IMR-90 (cell line): ENCODE results near the gene QSER1. TPM values are rescaled to one million over a fixed set of nuclear protein-coding genes. Genes with fewer than 3 reads are reported as not detected.

Experiments used
- ATAC-seq: fragments of 200-7000 bp; cut with Tn5 transposase; 2 replicates; pipeline ENCODE4 v1.9.1; 2020; ENCODE audit warnings: low read depth, mild to moderate bottlenecking, moderate library complexity
- BruUV-seq: library from RNA; stranded (reverse); fragments of 400-500 nt; replicated peaks from 2 replicates; lab custom pipeline; 2021; lab: Mats Ljungman, UMichigan
- CTCF ChIA-PET: fragments of 300-600 bp; formaldehyde crosslinking; extraction: SDS; loops from one replicate; lab custom pipeline; 2021; ENCODE audit warnings: antibody characterized with exemption; lab: Yijun Ruan, JAX
- POLR2A ChIA-PET: fragments of 300-600 bp; sonication (Branson Sonifier 250); formaldehyde crosslinking; loops from one replicate; lab custom pipeline; 2022; ENCODE audit warnings: antibody characterized with exemption; ENCODE audit not compliant: unreplicated experiment; lab: Charles Lee
- DNase-seq: peaks from one replicate; pipeline ENCODE4 v3.0.0; 2013
- H2AFZ ChIP-seq: replicated peaks from 2 replicates; pipeline ENCODE3; 2013; ENCODE audit warnings: low read length, mild to moderate bottlenecking; ENCODE audit not compliant: poor library complexity
- H2AK5ac ChIP-seq: 2 replicates; pipeline ENCODE4 v1.6.1; 2013; ENCODE audit warnings: low read depth, low read length, inconsistent platforms
- H2AK9ac ChIP-seq: replicated peaks from 2 replicates; pipeline ENCODE3; 2013; ENCODE audit warnings: mild to moderate bottlenecking, low read depth, low read length, moderate library complexity; ENCODE audit not compliant: poor library complexity
- H2BK120ac ChIP-seq: 2 replicates; pipeline ENCODE4 v1.6.1; 2013; ENCODE audit warnings: low read depth, low read length, inconsistent platforms
- H2BK15ac ChIP-seq: 3 replicates; pipeline ENCODE4 v1.6.1; 2013; ENCODE audit warnings: low read depth, low read length, inconsistent platforms
- H2BK20ac ChIP-seq: 2 replicates; pipeline ENCODE4 v1.6.1; 2013; ENCODE audit warnings: low read depth, mild to moderate bottlenecking, inconsistent platforms, low read length, moderate library complexity
- H2BK5ac ChIP-seq: 2 replicates; pipeline ENCODE4 v1.6.1; 2013; ENCODE audit warnings: mild to moderate bottlenecking, low read depth, low read length, inconsistent platforms; ENCODE audit not compliant: poor library complexity, severe bottlenecking
- H3K14ac ChIP-seq: replicated peaks from 2 replicates; pipeline ENCODE4 v1.6.1; 2013; ENCODE audit warnings: low read depth, low read length, inconsistent platforms
- H3K18ac ChIP-seq: 2 replicates; pipeline ENCODE4 v1.6.1; 2013; ENCODE audit warnings: low read depth, low read length, control low read depth
- H3K23ac ChIP-seq: 2 replicates; pipeline ENCODE4 v1.6.1; 2013; ENCODE audit warnings: low read depth, low read length, inconsistent platforms
- H3K27ac ChIP-seq: 2 replicates; pipeline ENCODE4 v1.5.1; 2013; ENCODE audit warnings: mild to moderate bottlenecking, control low read depth, low read length; ENCODE audit not compliant: insufficient read depth
- H3K27me3 ChIP-seq: 2 replicates; pipeline ENCODE4 v1.6.1; 2013; ENCODE audit warnings: low read length; ENCODE audit not compliant: control insufficient read depth, insufficient read depth
- H3K36me3 ChIP-seq: 2 replicates; pipeline ENCODE4 v1.6.1; 2013; ENCODE audit warnings: low read length, mixed read lengths; ENCODE audit not compliant: control insufficient read depth, insufficient read depth
- H3K4ac ChIP-seq: 2 replicates; pipeline ENCODE4 v1.6.1; 2013; ENCODE audit warnings: low read depth, low read length, inconsistent platforms
- H3K4me1 ChIP-seq: 2 replicates; pipeline ENCODE4 v1.6.1; 2013; ENCODE audit warnings: low read length, mixed read lengths; ENCODE audit not compliant: control insufficient read depth, insufficient read depth
- H3K4me2 ChIP-seq: 2 replicates; pipeline ENCODE4 v1.6.1; 2013; ENCODE audit warnings: low read depth, mild to moderate bottlenecking, control low read depth, low read length, moderate library complexity
- H3K4me3 ChIP-seq: 2 replicates; pipeline ENCODE4 v1.5.1; 2013; ENCODE audit warnings: low read depth, mild to moderate bottlenecking, control low read depth, low read length, moderate library complexity; ENCODE audit not compliant: insufficient read depth
- H3K56ac ChIP-seq: 2 replicates; pipeline ENCODE4 v1.6.1; 2013; ENCODE audit warnings: low read length, inconsistent platforms; ENCODE audit not compliant: insufficient read depth; ENCODE audit errors: extremely low read depth
- H3K79me1 ChIP-seq, 2 experiments: 2 replicates each; pipeline ENCODE4 v1.6.1; 2013; ENCODE audit warnings: low read length in 2 of 2, inconsistent platforms in 1 of 2, low read depth in 1 of 2
- H3K9ac ChIP-seq: 2 replicates; pipeline ENCODE4 v1.6.1; 2013; ENCODE audit warnings: low read depth, low read length, control low read depth
- H3K9me1 ChIP-seq: 2 replicates; pipeline ENCODE4 v1.6.1; 2013; ENCODE audit warnings: low read length, inconsistent platforms; ENCODE audit not compliant: insufficient read depth
- H3K9me3 ChIP-seq: 2 replicates; pipeline ENCODE4 v1.6.1; 2013; ENCODE audit warnings: low read length; ENCODE audit not compliant: control insufficient read depth, insufficient read depth
- H4K20me1 ChIP-seq: 2 replicates; pipeline ENCODE4 v1.6.1; 2013; ENCODE audit warnings: low read length, inconsistent platforms; ENCODE audit not compliant: insufficient read depth
- H4K5ac ChIP-seq: 2 replicates; pipeline ENCODE4 v1.6.1; 2013; ENCODE audit warnings: mild to moderate bottlenecking, low read depth, low read length, control low read depth
- H4K8ac ChIP-seq, 2 experiments: 2 replicates each; pipeline ENCODE4 v1.6.1; 2013; ENCODE audit warnings: low read depth in 2 of 2, low read length in 2 of 2, control low read depth in 1 of 2, inconsistent platforms in 1 of 2
- H4K91ac ChIP-seq: 2 replicates; pipeline ENCODE4 v1.6.1; 2013; ENCODE audit warnings: low read depth, low read length, inconsistent platforms; ENCODE audit not compliant: insufficient read depth
- BHLHE40 ChIP-seq: fragments of 150-350 bp; IDR thresholded peaks from 2 replicates; pipeline ENCODE4 v1.6.1; 2016; ENCODE audit warnings: mild to moderate bottlenecking, low read depth, low read length
- CEBPB ChIP-seq: IDR thresholded peaks from 2 replicates; pipeline ENCODE4 v1.6.1; 2012; ENCODE audit warnings: low read depth, low read length, improper control_type of control experiment
- FOS ChIP-seq: fragments of 150-350 bp; IDR thresholded peaks from 2 replicates; pipeline ENCODE4 v1.6.1; 2016; ENCODE audit warnings: low read depth, low read length
- MAFK ChIP-seq: IDR thresholded peaks from 2 replicates; pipeline ENCODE4 v1.6.1; 2012; ENCODE audit warnings: low read depth, low read length, improper control_type of control experiment
- MXI1 ChIP-seq: IDR thresholded peaks from 2 replicates; pipeline ENCODE4 v1.6.1; 2012; ENCODE audit warnings: low read depth, mild to moderate bottlenecking, low read length, moderate library complexity, borderline replicate concordance
- NFE2L2 ChIP-seq: fragments of 150-350 bp; IDR thresholded peaks from 2 replicates; pipeline ENCODE4 v1.6.1; 2016; ENCODE audit warnings: low read depth, mild to moderate bottlenecking, low read length
- RAD21 ChIP-seq: IDR thresholded peaks from 2 replicates; pipeline ENCODE4 v1.6.1; 2012; ENCODE audit warnings: low read length, improper control_type of control experiment
- RCOR1 ChIP-seq: IDR thresholded peaks from 2 replicates; pipeline ENCODE4 v1.6.1; 2012; ENCODE audit warnings: mild to moderate bottlenecking, low read length, improper control_type of control experiment; ENCODE audit not compliant: insufficient replicate concordance
- RFX5 ChIP-seq: IDR thresholded peaks from 2 replicates; pipeline ENCODE4 v1.8.0; 2012; ENCODE audit warnings: low read depth, mild to moderate bottlenecking, low read length, moderate library complexity
- SMC3 ChIP-seq: fragments of 150-350 bp; IDR thresholded peaks from 2 replicates; pipeline ENCODE4 v1.6.1; 2016; ENCODE audit warnings: low read depth, mild to moderate bottlenecking, antibody characterized with exemption, low read length, moderate library complexity
- WGBS, 2 experiments: methylation state at CpG; one replicate each; pipeline versions ENCODE4 v1.1.5 to v1.1.7; 2013; ENCODE audit warnings: missing lambda C conversion rate in 2 of 2; ENCODE audit not compliant: insufficient read length in 1 of 2; ENCODE audit errors: extremely low coverage in 2 of 2; 5-methylcytosine and 5-hydroxymethylcytosine counted together
- dilution Hi-C: fragments of 300-500 bp; cut with HindIII; formaldehyde crosslinking; loops from one replicate; pipeline ENCODE4 v1.14.3; 2018; ENCODE audit warnings: low sequenced_read_pairs; ENCODE audit not compliant: unreplicated experiment
- in situ Hi-C: fragments of 300-500 bp; cut with MboI; formaldehyde crosslinking; loops from 3 replicates; pipeline ENCODE4 v1.14.3; 2019; ENCODE audit warnings: low sequenced_read_pairs, inconsistent platforms, mixed read lengths
- intact Hi-C: fragments of 100-400 bp; cut with micrococcal nuclease; formaldehyde crosslinking; loops from 2 replicates; pipeline ENCODE4 v1.10.0; 2022
- polyA plus RNA-seq, 3 experiments: library from polyadenylated mRNA; depleted of rRNA; stranded (reverse); fragments of >200 nt; gene quantifications; 2 replicates each; pipeline ENCODE4 v1.2.3, GENCODE V29; 2012; ENCODE audit warnings: low replicate concordance in 1 of 3
- total RNA-seq: library from RNA; depleted of rRNA; stranded (reverse); fragments of >200 nt; gene quantifications from 2 replicates; pipeline ENCODE4 v1.2.3, GENCODE V29; 2012
- TF ChIP-seq, protein P1 (sequence below): fragments of 150-350 bp; IDR thresholded peaks from 2 replicates; pipeline ENCODE4 v1.6.1; 2016; ENCODE audit warnings: low read depth, mild to moderate bottlenecking, low read length, moderate library complexity, borderline replicate concordance

Gene QSER1
- total and polyA plus RNA-seq, 2 of the 4 experiments (the other 2 are of a cell fraction), result 5.9 to 15.6 TPM

DNA sequence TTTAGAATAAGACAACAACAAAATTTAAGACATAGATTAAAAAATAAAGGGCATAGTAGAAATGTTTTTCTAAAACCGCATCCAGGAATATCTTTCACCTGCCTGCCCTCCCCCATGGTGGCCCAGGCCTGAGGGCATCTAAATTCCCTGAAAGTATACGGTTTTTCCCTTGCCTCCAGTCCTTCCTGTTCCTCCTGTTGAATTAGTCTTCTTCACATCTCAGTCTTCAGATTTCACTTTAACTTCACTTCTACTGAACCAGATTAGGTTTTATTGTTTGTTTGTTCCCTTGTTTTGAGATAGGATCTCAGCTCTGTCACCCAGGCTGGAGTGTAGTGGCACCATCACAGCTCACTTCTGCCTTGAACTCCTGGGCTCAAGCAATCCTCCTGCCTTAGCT lies 90.0 kb downstream of the QSER1 start:
- in situ Hi-C loops, result no loop called here
- Histone ChIP-seq H3K4me2 (no peak overlapping the region), H2BK20ac (no peak overlapping the region), H3K14ac (no peak overlapping the region), H3K79me1 (0 out of 4 replicates have a peak, but pooled peaks cover 0 to 4% of the 10 kb centered on the region in 2 experiments), H2AK5ac (no peak overlapping the region), H3K4me3 (no peak overlapping the region), H3K9me1 (peaks cover 4% of the 10 kb centered on the region), H3K9me3 (no peaks in the 10 kb centered on the region), H3K23ac (no peak overlapping the region), H4K20me1 (no peaks in the 10 kb centered on the region), H3K4ac (no peak overlapping the region), H3K56ac (no peak overlapping the region), H4K8ac (no peak overlapping the region), H2BK15ac (no peak overlapping the region), H4K91ac (no peak overlapping the region), H3K9ac (no peak overlapping the region), H3K4me1 (peaks cover 6% of the 10 kb centered on the region), H2AFZ (no peak overlapping the region), H2BK120ac (no peak overlapping the region), H3K36me3 (no peaks in the 10 kb centered on the region; the same call in 1 of the 2 replicates), H2BK5ac (no peak overlapping the region), H3K18ac (no peak overlapping the region), H2AK9ac (no peak overlapping the region), H4K5ac (no peak overlapping the region), H3K27me3 (no peaks in the 10 kb centered on the region), H3K27ac (no peak overlapping the region)
- ChIA-PET CTCF (interaction anchor here (0.6 kb wide), 1 partner anchor 88 kb away, joined by 4 read pairs; no protein-coding TSS in a partner anchor), POLR2A (no interaction called here)
- TF ChIP-seq BHLHE40 (no peak), NFE2L2 (no peak), RFX5 (no peak), RCOR1 (no peak), MAFK (no peak), FOS (no peak), MXI1 (no peak), CEBPB (no peak), SMC3 (no peak), RAD21 (no peak)
- TF ChIP-seq, protein P1, sequence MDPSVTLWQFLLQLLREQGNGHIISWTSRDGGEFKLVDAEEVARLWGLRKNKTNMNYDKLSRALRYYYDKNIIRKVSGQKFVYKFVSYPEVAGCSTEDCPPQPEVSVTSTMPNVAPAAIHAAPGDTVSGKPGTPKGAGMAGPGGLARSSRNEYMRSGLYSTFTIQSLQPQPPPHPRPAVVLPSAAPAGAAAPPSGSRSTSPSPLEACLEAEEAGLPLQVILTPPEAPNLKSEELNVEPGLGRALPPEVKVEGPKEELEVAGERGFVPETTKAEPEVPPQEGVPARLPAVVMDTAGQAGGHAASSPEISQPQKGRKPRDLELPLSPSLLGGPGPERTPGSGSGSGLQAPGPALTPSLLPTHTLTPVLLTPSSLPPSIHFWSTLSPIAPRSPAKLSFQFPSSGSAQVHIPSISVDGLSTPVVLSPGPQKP, result no peak
- DNase-seq (no peak), ATAC-seq (no peak)
- intact Hi-C loops, result no loop called here
- 83% methylated on average over 2 of the region's 2 CpGs; no CpG with 5 or more reads in 1 of the 2 experiments for WGBS, 2 experiments
- BruUV-seq, result no TSS peak
- dilution Hi-C loops, result no loop called here
